ENCODE data around the gene MED28. TPM values are rescaled to one million over a fixed set of nuclear protein-coding genes. Genes with fewer than 3 reads are reported as not detected.

MED28 gene
- total and polyA plus RNA-seq, 2 donors (not counting 1 experiment from before 2014, with no cell fraction given) = 11.8 to 81.5 TPM

DNA sequence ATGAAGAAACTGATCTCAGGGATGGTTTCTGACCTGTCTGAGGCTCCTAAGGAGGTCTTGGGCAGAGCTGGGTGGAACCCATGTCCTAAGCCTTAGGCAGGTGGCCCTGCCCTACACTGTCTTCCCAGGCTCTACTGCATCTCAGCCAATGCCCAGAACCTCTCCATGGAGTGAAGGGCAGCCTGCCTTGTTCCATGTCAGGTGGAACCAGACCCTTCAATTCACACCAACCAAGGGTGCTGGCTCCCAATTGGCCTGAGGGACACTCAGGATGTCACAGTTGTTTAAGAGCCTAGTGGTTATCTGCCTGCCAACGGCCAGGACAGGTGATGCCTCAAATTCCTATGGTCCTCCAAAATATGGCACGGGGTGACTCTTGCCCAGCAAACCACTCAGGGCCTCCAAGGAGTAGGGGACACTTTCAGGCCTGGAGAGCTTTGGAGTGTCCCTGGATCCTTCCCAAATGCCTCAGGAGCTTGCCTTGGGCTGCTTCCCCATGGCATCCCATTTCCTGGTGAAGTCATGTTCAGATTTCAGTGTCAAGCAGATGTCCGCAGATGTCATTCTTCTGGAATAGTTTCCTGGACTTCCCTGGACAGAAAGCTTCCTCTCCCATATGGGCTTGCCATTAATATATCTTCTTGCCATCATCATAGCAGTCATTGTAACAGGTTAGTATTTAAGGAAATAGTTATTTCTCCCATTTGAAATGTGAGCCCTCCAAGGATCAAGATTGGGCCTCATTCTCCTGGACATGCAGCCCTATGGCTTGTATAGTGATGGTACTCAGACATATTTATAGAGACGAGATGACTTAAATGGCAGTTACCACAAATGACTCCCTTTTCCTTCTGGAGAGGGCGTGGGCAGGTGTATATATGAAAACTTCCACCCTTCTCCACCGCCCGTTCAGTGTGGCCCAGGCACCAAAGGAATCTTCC is 67.1 kb downstream of the MED28 start:
- ChIA-PET POLR2A (no interaction called here), CTCF (no interaction called here)
- H3K4me2 ChIP-seq (replicated peaks; ENCODE audit: low read depth, low read length, poor library complexity, severe bottlenecking) = no peak overlapping the region
- ATAC-seq (ENCODE audit: low read depth) (no peak), DNase-seq (no peak)
- H3K4me1 Mint-ChIP-seq = no peaks in the 10 kb centered on the region
- H3K36me3 ChIP-seq (replicated peaks in 1 of 2; ENCODE audit: control extremely low read depth in 1 of 2, control insufficient read depth in 1 of 2, extremely low read depth in 1 of 2, insufficient read depth in 2 of 2, low read length in 1 of 2) = no peaks in the 10 kb centered on the region
- H3K27ac Mint-ChIP-seq = no peak overlapping the region
- no peaks in the 10 kb centered on the region for H3K27me3 ChIP-seq (replicated peaks in 1 of 4; ENCODE audit: control extremely low read depth in 1 of 4, control insufficient read depth in 3 of 4, insufficient read depth in 4 of 4, low read length in 3 of 4)
- WGBS (ENCODE audit: insufficient coverage) = 79% methylated on average over 3 of the region's 7 CpGs
- H3K79me2 ChIP-seq (ENCODE audit: control insufficient read depth, insufficient read depth, low read length) = no peaks in the 10 kb centered on the region
- H4K20me1 ChIP-seq (ENCODE audit: control insufficient read depth, insufficient read depth, low read length, poor library complexity, severe bottlenecking) = no peaks in the 10 kb centered on the region
- no peak overlapping the region for H3K4me3 ChIP-seq (ENCODE audit: control extremely low read depth in 1 of 5, extremely low read depth in 1 of 5, insufficient read depth in 1 of 5, low read depth in 2 of 5, low read length in 4 of 5)
- no peak overlapping the region for H3K4me3 Mint-ChIP-seq
- H3K9me3 Mint-ChIP-seq (ENCODE audit: insufficient read depth) = no peaks in the 10 kb centered on the region
- H3K9me3 ChIP-seq (ENCODE audit: control extremely low read depth in 1 of 3, control insufficient read depth in 2 of 3, insufficient read depth in 1 of 3, low read length in 2 of 3) = no peaks in the 10 kb centered on the region
- intact Hi-C loops (cut with micrococcal nuclease) = no loop called here
- H3K27me3 Mint-ChIP-seq = peaks cover 12% of the 10 kb centered on the region
- TF ChIP-seq, protein P1, sequence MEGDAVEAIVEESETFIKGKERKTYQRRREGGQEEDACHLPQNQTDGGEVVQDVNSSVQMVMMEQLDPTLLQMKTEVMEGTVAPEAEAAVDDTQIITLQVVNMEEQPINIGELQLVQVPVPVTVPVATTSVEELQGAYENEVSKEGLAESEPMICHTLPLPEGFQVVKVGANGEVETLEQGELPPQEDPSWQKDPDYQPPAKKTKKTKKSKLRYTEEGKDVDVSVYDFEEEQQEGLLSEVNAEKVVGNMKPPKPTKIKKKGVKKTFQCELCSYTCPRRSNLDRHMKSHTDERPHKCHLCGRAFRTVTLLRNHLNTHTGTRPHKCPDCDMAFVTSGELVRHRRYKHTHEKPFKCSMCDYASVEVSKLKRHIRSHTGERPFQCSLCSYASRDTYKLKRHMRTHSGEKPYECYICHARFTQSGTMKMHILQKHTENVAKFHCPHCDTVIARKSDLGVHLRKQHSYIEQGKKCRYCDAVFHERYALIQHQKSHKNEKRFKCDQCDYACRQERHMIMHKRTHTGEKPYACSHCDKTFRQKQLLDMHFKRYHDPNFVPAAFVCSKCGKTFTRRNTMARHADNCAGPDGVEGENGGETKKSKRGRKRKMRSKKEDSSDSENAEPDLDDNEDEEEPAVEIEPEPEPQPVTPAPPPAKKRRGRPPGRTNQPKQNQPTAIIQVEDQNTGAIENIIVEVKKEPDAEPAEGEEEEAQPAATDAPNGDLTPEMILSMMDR (IDR thresholded peaks at IDR 0.05) = no peak
- no peak for TF ChIP-seq EZH2 (IDR thresholded peaks at IDR 0.05; ENCODE audit: borderline replicate concordance, insufficient read depth, low read depth, low read length, poor library complexity, severe bottlenecking)
- H2AFZ ChIP-seq (ENCODE audit: insufficient read depth, low read depth, low read length, poor library complexity, severe bottlenecking) = no peak overlapping the region
- no peaks in the 10 kb centered on the region for H3K4me1 ChIP-seq (ENCODE audit: control insufficient read depth in 2 of 2, insufficient read depth in 2 of 2, low read length in 2 of 2)
- no peak overlapping the region for H3K9ac ChIP-seq (ENCODE audit: low read length)
- H3K27ac ChIP-seq (ENCODE audit: low read length in 2 of 2) = no peak overlapping the region

DNA sequence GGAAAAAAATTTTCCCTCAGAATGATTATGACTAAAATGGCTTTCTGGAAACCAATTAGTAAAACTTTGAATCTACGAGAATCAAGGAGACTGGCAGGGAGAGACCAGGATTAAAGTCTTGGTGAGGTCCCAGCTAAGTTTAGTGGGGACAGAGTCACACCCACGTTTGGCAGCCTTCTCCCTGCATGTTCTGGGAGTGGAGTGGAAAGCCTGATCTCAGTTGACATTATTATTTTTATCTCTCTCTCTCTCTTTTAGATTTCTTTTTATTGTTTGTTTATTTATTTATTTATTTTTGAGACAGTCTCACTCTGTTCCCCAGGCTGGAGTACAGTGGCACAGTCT is 67.8 kb downstream of the MED28 start:
- no peak overlapping the region for H3K27ac Mint-ChIP-seq
- H3K9me3 ChIP-seq (ENCODE audit: control extremely low read depth in 1 of 3, control insufficient read depth in 2 of 3, insufficient read depth in 1 of 3, low read length in 2 of 3) = no peaks in the 10 kb centered on the region
- no peaks in the 10 kb centered on the region for H3K4me1 Mint-ChIP-seq
- H2AFZ ChIP-seq (ENCODE audit: insufficient read depth, low read depth, low read length, poor library complexity, severe bottlenecking) = no peak overlapping the region
- no peaks in the 10 kb centered on the region for H3K9me3 Mint-ChIP-seq (ENCODE audit: insufficient read depth)
- no peak overlapping the region for H3K27ac ChIP-seq (ENCODE audit: low read length in 2 of 2)
- ChIA-PET POLR2A (no interaction called here), CTCF (no interaction called here)
- H3K36me3 ChIP-seq (replicated peaks in 1 of 2; ENCODE audit: control extremely low read depth in 1 of 2, control insufficient read depth in 1 of 2, extremely low read depth in 1 of 2, insufficient read depth in 2 of 2, low read length in 1 of 2) = no peaks in the 10 kb centered on the region
- ATAC-seq (ENCODE audit: low read depth) (no peak), DNase-seq (no peak)
- H4K20me1 ChIP-seq (ENCODE audit: control insufficient read depth, insufficient read depth, low read length, poor library complexity, severe bottlenecking) = no peaks in the 10 kb centered on the region
- no peak overlapping the region for H3K9ac ChIP-seq (ENCODE audit: low read length)
- H3K4me3 ChIP-seq (ENCODE audit: control extremely low read depth in 1 of 5, extremely low read depth in 1 of 5, insufficient read depth in 1 of 5, low read depth in 2 of 5, low read length in 4 of 5) = no peak overlapping the region
- H3K4me3 Mint-ChIP-seq = no peak overlapping the region
- intact Hi-C loops (cut with micrococcal nuclease) = no loop called here
- no peaks in the 10 kb centered on the region for H3K27me3 ChIP-seq (replicated peaks in 1 of 4; ENCODE audit: control extremely low read depth in 1 of 4, control insufficient read depth in 3 of 4, insufficient read depth in 4 of 4, low read length in 3 of 4)
- no peaks in the 10 kb centered on the region for H3K4me1 ChIP-seq (ENCODE audit: control insufficient read depth in 2 of 2, insufficient read depth in 2 of 2, low read length in 2 of 2)
- peaks cover 9% of the 10 kb centered on the region for H3K27me3 Mint-ChIP-seq
- no peak overlapping the region for H3K4me2 ChIP-seq (replicated peaks; ENCODE audit: low read depth, low read length, poor library complexity, severe bottlenecking)
- no peaks in the 10 kb centered on the region for H3K79me2 ChIP-seq (ENCODE audit: control insufficient read depth, insufficient read depth, low read length)
- TF ChIP-seq, protein P1 (IDR thresholded peaks at IDR 0.05) = no peak
- no peak for TF ChIP-seq EZH2 (IDR thresholded peaks at IDR 0.05; ENCODE audit: borderline replicate concordance, insufficient read depth, low read depth, low read length, poor library complexity, severe bottlenecking)
- 80% methylated on average over 1 of the region's 2 CpGs for WGBS (ENCODE audit: insufficient coverage)

Measured in B cell (primary cell).